HG03521 (cell line): ENCODE data around the gene ESPN.

Experiments used
- ATAC-seq: cut with Tn5 transposase; IDR thresholded peaks from one replicate; pipeline ENCODE4 v1.9.1; 2021; ENCODE audit warnings: mild to moderate bottlenecking, moderate library complexity; ENCODE audit not compliant: unreplicated experiment

The ESPN gene

GRCh38 chr1:6508816-6509189 is 84.2 kb downstream of the ESPN start:
- no peak for ATAC-seq

GRCh38 chr1:6509220-6509918 is 84.8 kb downstream of the ESPN start:
- ATAC-seq, result no peak

GRCh38 chr1:6509919-6510291 is 85.3 kb downstream of the ESPN start:
- ATAC-seq, result no peak

GRCh38 chr1:6510493-6510892 is 85.9 kb downstream of the ESPN start:
- ATAC-seq, result no peak
